Endometrial microvascular endothelial cells (primary cell): ENCODE results near the gene RPL19. TPM values are rescaled to one million over a fixed set of nuclear protein-coding genes. Genes with fewer than 3 reads are reported as not detected.

Experiments
- in situ Hi-C: cut with HindIII; loops from 2 replicates; pipeline ENCODE4 v1.10.0; 2017; ENCODE audit warnings: low sequenced_read_pairs, low pct_unique_long_range_greater_than_20kb; ENCODE audit errors: inconsistent ontology term
- total RNA-seq: library from RNA; depleted of rRNA; stranded (reverse); fragments of >200 nt; gene quantifications from one replicate; pipeline ENCODE4 v1.2.3, GENCODE V29; 2015; ENCODE audit errors: inconsistent ontology term

RPL19 gene
- total RNA-seq, 1 donor from 2014 or later = 2,444 TPM

DNA sequence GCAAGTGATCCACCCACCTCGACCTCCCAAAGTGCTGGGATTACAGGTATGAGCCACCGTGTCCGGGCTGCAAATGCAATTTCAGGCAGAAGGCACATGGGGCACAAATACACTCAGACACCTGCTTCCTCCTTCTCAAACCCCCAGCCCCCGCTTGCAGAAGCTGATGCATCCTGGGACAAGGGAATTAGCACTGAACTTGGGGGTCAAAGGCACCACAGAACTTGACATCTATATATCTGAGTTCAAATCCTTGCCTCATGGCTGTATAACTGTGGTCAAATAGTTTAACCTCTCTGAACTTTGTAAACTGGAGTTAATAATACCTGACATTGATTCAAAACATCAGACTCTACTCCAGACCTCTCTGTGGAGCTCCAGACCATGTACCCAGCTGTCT lies 30.0 kb upstream of the RPL19 start:
- in situ Hi-C loops = no loop called here

DNA sequence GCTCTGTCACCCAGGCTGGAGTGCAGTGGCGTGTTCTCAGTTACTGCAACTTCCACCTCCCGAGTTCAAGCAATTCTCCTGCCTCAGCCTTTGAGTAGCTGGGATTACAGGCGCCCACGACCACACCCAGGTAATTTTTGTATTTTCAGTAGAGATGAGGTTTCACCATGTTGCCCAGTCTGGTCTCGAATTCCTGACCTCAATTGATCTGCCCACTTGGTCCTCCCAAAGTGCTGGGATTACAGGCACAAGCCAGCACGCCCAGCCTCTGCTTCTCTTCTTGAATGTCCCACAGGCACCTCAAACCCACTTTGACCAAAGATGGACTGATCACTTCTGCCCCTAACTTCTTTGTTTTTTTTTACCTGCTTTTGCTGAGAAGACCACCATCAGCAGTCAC lies 29.5 kb upstream of the RPL19 start:
- in situ Hi-C loops = no loop called here

DNA sequence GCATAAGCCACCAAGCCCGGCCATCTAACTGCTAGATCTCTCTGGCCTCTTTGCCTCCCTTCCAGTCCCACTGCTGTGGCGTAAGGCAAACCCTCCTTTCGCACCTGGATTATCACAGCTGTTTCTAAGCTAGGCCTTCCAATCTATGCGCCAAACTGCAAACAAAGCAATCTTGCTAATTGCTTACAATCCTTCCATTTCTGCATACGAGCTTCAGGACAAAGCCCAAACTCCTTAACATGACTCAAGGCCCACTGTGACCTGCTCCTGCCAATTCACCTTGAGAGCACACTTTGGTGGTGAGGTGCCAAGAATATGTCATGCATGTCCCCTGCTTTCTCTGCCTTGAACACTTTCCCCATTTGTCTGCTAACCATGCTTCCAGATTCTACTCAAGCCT lies 28.1 kb upstream of the RPL19 start:
- in situ Hi-C loops = no loop called here

DNA sequence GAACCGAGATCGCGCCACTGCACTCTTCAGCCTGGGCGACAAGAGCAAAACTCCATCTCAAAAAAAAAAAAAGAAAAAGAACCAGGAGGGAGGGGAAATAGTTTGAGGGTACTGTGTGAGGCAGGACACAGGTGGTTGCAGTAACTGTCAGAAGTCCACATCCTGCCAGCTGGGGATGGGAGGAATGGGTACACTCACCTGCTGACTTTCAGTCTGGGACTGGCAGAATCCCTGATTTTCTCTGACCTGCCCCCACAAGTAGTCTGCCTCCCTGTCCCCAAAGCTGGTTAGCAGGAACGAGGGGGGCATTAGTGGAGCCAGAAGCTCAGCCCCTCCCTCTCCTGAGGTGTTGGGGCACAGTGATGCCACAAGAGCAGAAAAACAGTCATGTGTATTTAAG lies 27.0 kb upstream of the RPL19 start:
- in situ Hi-C loops = no loop called here

DNA sequence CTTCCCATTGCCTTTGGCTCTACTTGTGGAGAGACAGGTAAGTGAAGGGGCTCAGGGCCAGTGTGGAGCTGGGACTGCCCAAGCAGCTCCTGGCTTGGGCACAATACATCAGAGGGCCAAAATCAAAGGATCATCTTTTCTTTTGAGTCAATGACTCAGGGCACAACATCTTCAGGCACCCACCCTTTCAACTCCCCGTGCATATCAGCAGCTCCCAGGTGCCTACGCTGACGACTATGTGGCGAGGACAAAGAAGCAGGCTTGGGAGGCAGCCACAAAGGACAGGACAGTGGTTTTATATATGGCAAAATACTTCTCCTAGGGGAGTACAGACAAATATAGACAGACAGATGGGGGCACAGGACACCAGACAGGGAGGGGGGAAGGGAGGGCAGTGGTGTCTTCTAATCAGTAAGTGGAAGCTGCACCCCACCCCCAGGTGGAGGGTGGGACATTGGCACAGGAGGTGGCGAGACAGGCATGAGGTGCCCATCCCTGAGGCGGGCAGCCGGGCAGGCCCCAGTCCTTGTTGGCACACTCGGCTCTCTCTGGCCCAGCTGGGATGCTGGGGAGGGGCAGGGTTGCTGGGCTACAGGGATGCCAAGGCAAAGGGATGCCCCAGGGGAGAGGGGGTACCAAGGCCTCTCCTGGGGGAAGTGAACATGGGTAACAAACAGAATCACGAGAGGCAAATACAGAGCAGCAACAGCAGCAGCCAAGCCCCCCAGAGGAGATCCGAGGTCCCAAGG lies 26.4 kb upstream of the RPL19 start:
- in situ Hi-C loops = no loop called here

DNA sequence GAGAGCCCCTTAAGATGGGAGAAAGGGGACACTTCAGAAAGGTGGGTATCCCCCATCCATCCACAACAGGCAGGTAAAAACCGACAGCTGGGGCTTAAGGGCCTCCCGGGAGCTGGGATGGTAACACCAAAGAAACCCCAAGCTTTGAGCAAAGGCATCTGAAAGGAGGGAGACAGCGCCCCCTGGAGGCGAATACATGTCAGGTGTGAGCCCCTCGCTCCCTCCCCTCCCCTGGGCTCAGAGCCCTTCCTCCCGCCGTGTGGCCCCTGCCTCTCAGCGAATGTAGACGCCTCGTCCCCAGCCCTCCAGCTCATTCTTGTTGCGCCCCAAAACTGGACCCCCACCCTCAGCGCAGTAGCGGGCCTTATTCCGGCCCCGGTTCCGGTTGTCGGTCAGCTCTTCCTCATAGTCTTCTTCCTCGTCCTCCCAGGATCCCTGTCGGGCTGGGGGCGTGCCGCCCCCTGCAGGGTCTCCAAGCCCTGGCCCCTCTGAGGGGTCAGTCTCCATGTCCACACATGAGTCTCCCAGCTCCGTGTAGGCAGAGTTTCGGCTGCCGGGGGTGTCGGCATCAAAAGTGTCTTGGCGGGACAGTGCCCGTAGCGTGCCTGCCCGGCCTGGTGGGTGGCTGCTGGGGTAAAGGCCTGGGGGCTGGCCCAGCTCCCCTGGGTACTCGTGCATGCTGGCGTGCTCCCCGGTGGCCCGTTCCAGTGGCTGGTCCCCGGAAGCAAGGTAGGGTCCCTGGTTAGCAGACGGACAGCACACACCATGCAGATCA lies 25.0 kb upstream of the RPL19 start:
- in situ Hi-C loops = no loop called here

DNA sequence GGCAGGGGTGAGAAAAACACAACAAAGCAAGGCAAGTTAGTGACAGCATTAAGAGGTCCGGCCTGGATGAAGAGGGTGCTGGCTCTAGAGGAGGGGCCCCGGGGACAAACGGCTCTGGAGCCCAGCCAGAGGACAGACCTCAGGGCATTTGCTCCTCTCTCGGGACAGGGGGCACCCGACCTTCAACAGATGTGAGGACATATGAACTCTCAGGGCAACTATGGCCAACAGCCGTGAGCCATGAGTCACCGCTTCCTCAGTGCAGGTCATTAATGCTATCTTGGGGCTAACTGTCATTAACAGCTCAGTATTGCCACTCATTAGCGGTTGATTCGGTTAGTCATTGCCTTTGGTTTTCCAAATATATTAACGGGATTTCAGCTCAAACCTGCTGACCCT lies 24.4 kb upstream of the RPL19 start:
- in situ Hi-C loops = no loop called here

DNA sequence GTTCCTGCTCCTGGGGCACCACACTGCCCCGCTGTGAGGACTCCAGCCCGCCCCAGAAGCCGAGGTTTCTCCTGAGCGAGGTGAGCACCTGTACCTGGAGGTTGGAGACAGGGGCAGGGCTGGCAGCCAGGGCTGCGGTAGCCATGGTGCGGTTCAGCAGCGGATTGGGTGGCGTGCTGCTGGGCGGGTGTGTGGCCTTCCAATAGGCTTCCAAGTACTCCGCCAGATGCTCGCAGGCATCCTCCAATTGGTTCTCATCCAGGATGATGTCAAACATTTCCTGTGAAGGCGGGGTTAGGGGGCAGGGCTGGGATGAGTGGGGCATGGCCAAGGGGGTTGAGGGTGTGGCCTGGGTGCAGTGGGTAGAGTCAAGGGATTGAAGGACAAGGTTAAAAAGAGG lies 22.8 kb upstream of the RPL19 start:
- in situ Hi-C loops = no loop called here

DNA sequence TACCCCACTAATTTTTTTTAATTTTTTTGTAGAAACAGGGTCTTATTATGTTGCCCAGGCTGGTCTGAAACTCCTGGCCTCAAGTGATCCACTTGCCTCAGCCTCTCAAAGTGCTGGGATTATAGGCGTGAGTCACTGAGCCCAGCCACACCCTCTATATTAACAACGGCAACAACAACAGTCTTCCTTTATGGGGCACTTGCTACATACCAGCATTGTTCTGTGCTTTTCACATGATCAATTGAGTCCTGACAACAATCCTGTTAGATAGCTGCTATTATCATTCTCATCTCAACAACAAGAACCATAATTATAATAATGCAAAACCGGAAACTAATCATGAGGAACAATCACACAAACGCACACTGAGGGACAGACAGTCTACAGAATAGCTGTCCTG lies 21.5 kb upstream of the RPL19 start:
- in situ Hi-C loops = no loop called here

DNA sequence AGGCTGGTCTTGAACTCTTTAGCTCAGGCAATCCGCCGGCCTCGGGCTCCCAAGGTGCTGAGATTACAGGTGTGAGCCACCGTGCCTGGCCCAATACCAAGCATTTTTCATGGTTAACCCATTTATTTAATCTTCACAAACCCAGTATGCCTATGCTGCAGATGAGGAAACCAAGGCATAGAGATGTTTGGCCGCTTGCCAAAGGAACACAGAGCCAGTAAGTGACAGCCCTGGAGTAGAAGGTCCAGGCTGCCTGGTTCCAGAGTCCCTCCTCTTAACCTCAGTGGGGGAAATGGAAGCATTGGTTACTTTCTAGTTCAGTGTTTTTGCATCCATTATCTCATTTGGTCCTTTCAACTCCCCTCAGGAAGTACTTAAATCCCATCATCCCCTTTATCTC lies 18.8 kb upstream of the RPL19 start:
- in situ Hi-C loops = no loop called here

DNA sequence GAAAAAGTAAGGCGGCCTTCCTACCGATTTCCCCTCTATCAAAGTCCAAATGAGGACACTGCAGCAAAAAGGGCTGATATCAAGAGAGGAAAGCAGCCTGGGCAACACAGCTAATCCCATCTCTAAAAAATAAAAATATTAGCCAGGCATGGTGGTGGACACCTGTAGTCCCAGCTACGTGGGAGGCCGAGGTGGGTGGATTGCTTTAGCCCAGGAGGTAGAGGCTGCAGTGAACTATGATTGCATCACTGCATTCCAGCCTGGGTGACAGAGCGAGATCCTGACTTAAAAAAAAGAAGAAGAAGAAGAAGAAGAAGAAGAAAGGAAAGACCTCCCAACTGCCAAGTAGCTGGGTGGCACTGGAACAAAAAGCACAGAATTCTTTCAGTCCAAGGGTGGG lies 17.0 kb upstream of the RPL19 start:
- in situ Hi-C loops = no loop called here

DNA sequence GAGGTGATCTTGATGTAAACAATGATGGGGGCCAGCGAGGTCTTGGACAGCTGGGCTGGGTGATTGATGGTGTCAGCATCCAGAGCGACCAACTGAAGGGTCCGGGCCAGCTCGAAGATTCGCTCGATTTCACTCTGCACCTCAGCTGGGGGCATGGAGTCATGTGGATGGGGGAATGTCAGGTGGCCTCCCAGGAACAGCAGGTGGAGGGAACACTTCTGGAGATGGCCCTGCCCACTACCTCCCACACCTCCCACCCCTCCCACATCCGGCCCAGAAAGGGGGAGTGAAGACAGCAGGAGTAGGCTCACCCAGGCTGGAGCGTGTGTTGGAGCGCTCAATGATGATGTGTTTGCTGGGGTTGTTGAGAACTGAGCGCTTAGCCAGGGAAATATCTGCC lies 16.4 kb upstream of the RPL19 start:
- in situ Hi-C loops = no loop called here

DNA sequence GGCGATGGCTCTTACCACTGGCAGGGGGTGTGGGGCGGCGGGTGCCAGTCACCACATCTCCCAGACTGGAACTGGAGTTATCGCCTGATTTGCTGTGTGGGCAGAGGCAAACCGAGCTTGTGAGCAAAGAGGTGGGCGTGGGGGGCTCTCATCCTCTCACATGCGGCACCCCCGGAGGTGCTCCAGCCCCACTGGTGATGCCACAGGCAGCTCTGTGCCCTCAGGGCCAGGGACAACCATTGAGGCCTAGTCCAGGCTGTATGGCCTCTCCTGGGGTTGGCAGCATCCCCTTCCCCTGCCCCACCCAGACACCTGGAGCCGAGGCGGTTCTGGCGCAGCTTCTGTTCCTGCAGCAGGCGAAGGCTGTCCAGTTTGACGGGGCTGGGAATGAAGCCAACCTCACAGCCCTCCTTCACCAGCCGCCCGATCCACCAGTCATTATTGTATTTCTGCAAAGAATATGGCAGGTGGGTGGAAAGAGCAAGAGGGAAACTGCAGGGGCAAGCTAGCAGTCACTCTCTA lies 13.5 kb upstream of the RPL19 start:
- in situ Hi-C loops = no loop called here

DNA sequence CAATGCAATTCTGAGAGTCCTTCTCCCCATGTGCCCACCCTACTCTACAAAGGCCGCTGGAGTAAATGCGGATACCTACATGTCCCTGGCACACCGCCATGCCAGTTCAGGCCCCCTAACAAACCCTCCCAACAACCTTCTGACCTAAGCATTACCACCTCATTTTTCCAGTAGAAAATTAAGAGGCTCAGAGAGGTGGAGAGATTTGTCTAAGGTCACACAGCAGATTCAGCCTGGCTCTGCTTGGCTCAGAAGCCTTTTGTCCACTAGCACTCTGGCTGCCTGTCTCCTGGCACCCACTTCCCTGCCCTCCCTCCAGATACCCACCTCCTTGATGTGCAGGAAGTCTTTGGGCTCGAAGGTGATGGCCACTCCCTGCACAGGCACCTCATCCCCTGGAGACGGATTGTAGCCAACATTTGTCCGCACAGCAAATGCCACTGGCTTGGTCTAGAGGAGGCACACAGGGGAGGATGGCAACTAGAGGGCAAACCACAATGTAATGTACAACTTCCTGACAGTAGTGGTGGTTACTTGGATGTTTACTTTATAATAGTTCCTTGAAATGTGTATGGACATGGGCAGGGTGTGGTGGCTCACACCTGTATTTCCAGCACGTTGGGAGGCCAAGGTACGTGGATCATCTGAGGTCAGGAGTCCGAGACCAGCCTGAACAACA lies 12.8 kb upstream of the RPL19 start:
- in situ Hi-C loops = no loop called here

DNA sequence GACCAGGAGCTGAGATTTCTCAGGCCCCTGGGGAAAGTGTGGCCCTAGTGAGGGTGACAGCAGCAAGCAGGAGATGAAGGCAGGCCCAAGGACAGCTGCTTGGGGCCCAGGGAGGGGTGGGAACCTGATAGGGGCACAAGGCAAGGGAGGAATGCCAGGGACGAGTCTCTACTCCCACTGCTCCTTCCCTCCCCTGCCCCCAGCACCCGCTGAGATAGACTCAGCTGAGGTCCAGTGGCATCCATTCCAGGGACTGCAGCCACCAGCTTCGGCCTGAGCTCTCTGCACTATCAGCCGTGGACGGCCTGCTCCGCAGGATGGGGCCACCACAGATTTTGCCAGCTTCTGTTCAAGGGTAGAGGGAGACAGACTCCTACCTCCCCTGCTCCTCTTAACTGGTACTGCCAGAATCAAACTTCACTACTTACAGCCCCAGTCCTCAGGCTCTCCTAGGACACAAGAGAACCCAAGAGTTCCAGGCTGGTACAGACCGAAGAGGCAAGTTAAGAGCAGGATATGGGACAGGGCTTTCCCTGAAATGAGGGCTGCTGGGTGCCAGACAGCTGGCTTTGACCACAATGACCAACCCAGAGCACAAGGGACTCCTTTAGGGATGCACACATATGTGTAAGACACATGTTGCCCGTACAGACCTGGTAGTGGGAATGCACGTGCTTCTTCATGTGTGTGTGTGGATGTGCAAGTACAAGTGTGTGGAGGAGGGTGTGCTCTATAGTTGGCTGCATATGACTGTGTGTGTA lies 8.2 kb upstream of the RPL19 start:
- in situ Hi-C loops = no loop called here

DNA sequence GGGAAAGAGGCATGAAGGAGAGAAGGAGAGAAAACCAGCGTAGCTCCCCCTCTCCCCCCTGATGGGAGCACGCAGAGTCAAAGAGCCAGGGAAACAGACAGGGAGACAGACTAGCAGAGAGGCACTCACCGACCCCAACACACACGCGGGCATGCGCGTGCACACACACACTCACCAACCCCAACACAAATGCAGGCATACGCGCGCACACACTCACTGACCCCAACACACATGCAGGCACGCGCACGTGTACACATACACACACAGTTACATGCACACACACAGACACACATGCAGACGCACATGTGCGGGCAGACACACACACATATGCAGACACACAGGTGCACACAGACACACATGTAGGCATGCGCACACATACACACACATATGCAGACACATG lies 7.2 kb upstream of the RPL19 start:
- in situ Hi-C loops = no loop called here

DNA sequence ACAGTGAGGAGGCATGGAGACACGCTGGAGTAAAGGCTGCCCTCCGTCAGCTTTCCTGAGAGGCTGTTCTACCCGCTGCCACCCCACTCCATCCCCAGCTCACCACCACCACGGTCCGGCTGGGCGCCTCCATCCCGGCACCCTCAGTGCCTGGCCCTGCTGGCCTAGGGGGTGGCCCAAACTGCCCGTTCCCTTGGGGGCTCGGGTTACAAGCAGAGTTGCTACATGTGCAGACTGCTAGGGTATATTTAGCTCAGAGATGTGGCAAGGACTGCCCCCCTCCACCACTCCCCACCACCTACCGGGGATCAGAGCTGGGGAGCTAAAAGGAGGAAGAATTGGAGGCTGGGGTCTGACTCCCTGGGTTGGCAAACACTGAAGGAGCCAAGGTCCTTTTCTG lies 6.7 kb upstream of the RPL19 start:
- in situ Hi-C loops = no loop called here

DNA sequence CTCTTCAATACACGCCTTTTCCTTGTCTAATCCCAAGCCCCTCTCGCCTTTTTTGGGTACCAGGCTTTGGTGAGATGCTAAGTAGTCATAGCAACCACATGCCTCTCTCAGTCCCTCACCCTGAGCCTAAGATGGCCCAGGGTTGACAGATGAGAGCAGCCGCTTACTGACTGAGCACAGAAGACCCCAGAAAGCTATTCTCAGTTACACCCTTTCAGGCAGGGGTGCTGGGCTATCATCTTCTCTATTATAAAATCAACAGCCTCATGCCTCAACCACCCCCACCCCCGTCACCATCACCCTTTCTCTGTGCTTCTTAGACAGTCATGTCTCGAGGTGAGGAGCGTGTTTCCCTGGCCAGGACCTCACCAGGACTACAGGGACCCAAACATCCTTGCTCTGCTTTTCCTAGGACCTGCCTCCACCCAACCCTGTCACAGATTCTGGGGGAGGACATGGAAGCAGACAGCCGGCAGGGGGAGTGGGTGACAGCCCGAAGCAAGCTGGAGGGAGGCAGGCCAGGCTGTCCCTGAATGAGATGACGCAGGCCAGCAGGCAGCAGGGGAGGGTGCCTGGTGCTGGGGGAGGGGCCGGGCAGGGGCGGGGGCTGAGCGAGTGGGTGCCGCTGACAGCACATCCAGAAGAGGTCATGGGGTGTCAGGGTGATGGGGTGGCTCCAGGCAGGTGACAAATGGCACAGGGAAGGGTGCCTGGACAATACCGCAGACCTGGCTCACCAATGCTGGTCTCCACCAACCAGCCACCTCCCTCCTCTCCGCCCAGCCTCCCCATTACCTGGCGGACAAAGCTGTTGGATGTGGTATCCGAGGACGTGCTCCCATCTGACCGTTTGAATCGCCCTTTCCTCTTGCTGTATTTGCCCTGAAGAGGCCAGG lies 5.7 kb upstream of the RPL19 start:
- in situ Hi-C loops = no loop called here
